Mammary epithelial cell (primary cell): ENCODE results near the gene CLEC3B.

Source experiments
- EZH2 ChIP-seq: IDR thresholded peaks from 2 replicates; pipeline ENCODE4 v1.6.1; 2012; ENCODE audit warnings: low read length, inconsistent platforms, borderline replicate concordance
- TF ChIP-seq, protein P1 (sequence below), 2 donors: IDR thresholded peaks in 1 of 2; conservative IDR thresholded peaks in 1 of 2; 2 replicates each; pipeline ENCODE4 v1.5.1; 2011 to 2012; ENCODE audit warnings: inconsistent platforms in 2 of 2, low read length in 2 of 2, mild to moderate bottlenecking in 2 of 2, control low read depth in 1 of 2, low read depth in 1 of 2; ENCODE audit not compliant: insufficient read depth in 1 of 2; ENCODE audit errors: extremely low read depth in 1 of 2

DNA sequence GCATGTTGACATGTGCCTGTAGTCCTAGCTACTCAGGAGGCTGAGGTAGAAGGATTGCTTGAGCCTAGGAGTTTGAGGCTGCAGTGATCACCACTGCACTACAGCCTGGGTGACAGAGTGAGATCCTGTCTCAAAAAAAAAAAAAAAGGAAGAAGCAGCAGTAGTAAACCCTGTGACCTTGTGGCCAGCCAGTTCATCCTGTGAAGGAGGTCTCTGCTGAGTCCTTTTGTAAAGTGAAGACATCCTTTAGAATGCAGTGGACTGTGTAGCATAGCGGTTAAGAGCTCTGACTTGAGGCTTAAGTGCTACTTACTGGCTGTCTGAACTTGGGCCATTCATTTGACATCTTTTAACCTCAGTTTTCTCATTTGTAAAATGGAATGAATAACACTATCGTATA is 41.8 kb upstream of the CLEC3B start:
- TF ChIP-seq, protein P1, sequence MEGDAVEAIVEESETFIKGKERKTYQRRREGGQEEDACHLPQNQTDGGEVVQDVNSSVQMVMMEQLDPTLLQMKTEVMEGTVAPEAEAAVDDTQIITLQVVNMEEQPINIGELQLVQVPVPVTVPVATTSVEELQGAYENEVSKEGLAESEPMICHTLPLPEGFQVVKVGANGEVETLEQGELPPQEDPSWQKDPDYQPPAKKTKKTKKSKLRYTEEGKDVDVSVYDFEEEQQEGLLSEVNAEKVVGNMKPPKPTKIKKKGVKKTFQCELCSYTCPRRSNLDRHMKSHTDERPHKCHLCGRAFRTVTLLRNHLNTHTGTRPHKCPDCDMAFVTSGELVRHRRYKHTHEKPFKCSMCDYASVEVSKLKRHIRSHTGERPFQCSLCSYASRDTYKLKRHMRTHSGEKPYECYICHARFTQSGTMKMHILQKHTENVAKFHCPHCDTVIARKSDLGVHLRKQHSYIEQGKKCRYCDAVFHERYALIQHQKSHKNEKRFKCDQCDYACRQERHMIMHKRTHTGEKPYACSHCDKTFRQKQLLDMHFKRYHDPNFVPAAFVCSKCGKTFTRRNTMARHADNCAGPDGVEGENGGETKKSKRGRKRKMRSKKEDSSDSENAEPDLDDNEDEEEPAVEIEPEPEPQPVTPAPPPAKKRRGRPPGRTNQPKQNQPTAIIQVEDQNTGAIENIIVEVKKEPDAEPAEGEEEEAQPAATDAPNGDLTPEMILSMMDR (conservative IDR thresholded peaks at IDR 0.05 in 1 of 2, IDR thresholded peaks at IDR 0.05 in 1 of 2; ENCODE audit: extremely low read depth in 1 of 2, insufficient read depth in 1 of 2, low read depth in 1 of 2, low read length in 2 of 2), result no peak
- TF ChIP-seq EZH2, result no peak
